ENCODE results near the gene TTC28.

- TF ChIP-seq ZNF416 (tag by site-specific recombination; IDR thresholded peaks at IDR 0.05), result no peak
- no peak for TF ChIP-seq ZNF10 (tag by site-specific recombination; IDR thresholded peaks at IDR 0.05)
- no peak for TF ChIP-seq ZFP37 (tag by site-specific recombination; IDR thresholded peaks at IDR 0.05)
- no peak for TF ChIP-seq KLF1 (tag by site-specific recombination; IDR thresholded peaks at IDR 0.05)
- TF ChIP-seq ZNF274 (IDR thresholded peaks at IDR 0.05; ENCODE audit: low read length), result no peak
- no peak for TF ChIP-seq ZNF274 (tag by site-specific recombination; IDR thresholded peaks at IDR 0.05; ENCODE audit: borderline replicate concordance)
Measured at GRCh38 chr22:27995801-27996528, 683.7 kb downstream of the TTC28 start.

Data from HEK293 (cell line).